ENCODE measurements around the gene TCERG1L. TPM values are rescaled to one million over a fixed set of nuclear protein-coding genes. Genes with fewer than 3 reads are reported as not detected.

Gene TCERG1L
- total RNA-seq, 1 experiment from 2014 or later: not detected

DNA sequence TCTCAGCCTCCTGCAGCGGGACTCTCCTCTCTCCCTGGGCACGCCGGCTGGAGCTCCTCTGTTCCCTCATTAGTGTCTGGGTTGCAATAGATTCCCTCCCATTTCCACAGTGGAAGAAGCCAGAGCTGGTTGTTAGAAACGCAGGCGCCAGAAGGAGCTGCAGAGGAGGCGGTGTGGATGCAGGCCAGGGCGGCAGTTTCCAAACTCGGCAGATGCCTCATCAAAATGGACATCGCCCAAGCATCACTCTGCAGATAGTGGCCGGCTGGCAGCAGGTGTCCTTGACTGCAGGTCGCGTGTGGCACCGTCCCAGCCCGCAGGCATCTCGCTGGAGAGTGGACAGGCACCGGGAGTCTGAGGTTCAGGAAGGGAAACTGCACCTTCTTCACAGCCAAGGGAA lies 201.8 kb downstream of the TCERG1L start:
- CTCF ChIA-PET: no interaction called here
- Histone ChIP-seq H3K27ac (ENCODE audit: low read length) (no peak overlapping the region), H3K4me1 (ENCODE audit: control insufficient read depth, insufficient read depth, low read length) (no peaks in the 10 kb centered on the region), H3K4me3 (ENCODE audit: low read depth in 2 of 2, low read length in 2 of 2) (no peak overlapping the region), H3K36me3 (ENCODE audit: control insufficient read depth, insufficient read depth, low read length) (no peaks in the 10 kb centered on the region), H3K9me3 (ENCODE audit: control insufficient read depth, insufficient read depth, low read depth, low read length) (no peaks in the 10 kb centered on the region), H3K27me3 (ENCODE audit: control insufficient read depth, insufficient read depth, low read length) (no peaks in the 10 kb centered on the region)
- no peak for TF ChIP-seq POLR2AphosphoS5 (IDR thresholded peaks at IDR 0.05; ENCODE audit: low read depth, low read length)
- in situ Hi-C loops (cut with HindIII; ENCODE audit: low pct_unique_long_range_greater_than_20kb, low sequenced_read_pairs): no loop called here
- POLR2A ChIA-PET: no interaction called here
- no peak for DNase-seq (ENCODE audit: low read depth, low spot score)
- no peak; the same call in 1 of the 2 replicates for ATAC-seq
- intact Hi-C loops (cut with micrococcal nuclease; ENCODE audit: unreplicated experiment): no loop called here
- no TSS peak for BruUV-seq (replicated peaks)

DNA sequence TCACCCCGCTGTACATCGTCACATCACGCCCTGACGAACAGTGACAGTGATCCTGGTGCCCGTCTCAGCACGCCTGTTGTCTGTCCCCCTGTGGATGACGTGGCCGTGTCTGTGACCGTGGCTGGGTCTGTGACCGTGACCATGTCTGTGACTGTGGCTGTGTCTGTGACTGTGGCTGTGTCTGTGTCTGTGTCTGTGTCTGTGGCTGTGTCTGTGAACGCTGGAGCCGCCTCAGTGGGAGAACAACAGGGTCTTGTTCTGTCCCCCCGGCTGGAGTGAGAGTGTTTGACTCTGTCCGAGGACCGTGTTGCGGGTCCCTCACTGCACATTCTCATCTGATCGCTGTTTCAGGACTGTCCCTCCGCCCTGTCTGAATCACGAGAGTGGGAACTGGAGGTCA lies 202.2 kb downstream of the TCERG1L start:
- in situ Hi-C loops (cut with HindIII; ENCODE audit: low pct_unique_long_range_greater_than_20kb, low sequenced_read_pairs): no loop called here
- no TSS peak for BruUV-seq (replicated peaks)
- ChIA-PET POLR2A (no interaction called here), CTCF (no interaction called here)
- TF ChIP-seq REST (IDR thresholded peaks at IDR 0.05; ENCODE audit: insufficient read depth in 1 of 2, low read depth in 2 of 2, low read length in 1 of 2) (no peak), POLR2AphosphoS5 (IDR thresholded peaks at IDR 0.05; ENCODE audit: low read depth, low read length) (no peak), SIN3A (IDR thresholded peaks at IDR 0.05; ENCODE audit: borderline replicate concordance, insufficient read depth, low read depth, low read length) (no peak), TCF7L2 (IDR thresholded peaks at IDR 0.05; ENCODE audit: low read depth, low read length) (no peak)
- TF ChIP-seq, protein P1, sequence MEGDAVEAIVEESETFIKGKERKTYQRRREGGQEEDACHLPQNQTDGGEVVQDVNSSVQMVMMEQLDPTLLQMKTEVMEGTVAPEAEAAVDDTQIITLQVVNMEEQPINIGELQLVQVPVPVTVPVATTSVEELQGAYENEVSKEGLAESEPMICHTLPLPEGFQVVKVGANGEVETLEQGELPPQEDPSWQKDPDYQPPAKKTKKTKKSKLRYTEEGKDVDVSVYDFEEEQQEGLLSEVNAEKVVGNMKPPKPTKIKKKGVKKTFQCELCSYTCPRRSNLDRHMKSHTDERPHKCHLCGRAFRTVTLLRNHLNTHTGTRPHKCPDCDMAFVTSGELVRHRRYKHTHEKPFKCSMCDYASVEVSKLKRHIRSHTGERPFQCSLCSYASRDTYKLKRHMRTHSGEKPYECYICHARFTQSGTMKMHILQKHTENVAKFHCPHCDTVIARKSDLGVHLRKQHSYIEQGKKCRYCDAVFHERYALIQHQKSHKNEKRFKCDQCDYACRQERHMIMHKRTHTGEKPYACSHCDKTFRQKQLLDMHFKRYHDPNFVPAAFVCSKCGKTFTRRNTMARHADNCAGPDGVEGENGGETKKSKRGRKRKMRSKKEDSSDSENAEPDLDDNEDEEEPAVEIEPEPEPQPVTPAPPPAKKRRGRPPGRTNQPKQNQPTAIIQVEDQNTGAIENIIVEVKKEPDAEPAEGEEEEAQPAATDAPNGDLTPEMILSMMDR (IDR thresholded peaks at IDR 0.05): no peak
- Histone ChIP-seq H3K9me3 (ENCODE audit: control insufficient read depth, insufficient read depth, low read depth, low read length) (no peaks in the 10 kb centered on the region), H3K4me3 (ENCODE audit: low read depth in 2 of 2, low read length in 2 of 2) (no peak overlapping the region), H3K36me3 (ENCODE audit: control insufficient read depth, insufficient read depth, low read length) (no peaks in the 10 kb centered on the region), H3K4me1 (ENCODE audit: control insufficient read depth, insufficient read depth, low read length) (no peaks in the 10 kb centered on the region), H3K27me3 (ENCODE audit: control insufficient read depth, insufficient read depth, low read length) (no peaks in the 10 kb centered on the region), H3K27ac (ENCODE audit: low read length) (no peak overlapping the region)
- DNase-seq (ENCODE audit: low read depth, low spot score) (no peak), ATAC-seq (no peak)
- intact Hi-C loops (cut with micrococcal nuclease; ENCODE audit: unreplicated experiment): no loop called here

DNA sequence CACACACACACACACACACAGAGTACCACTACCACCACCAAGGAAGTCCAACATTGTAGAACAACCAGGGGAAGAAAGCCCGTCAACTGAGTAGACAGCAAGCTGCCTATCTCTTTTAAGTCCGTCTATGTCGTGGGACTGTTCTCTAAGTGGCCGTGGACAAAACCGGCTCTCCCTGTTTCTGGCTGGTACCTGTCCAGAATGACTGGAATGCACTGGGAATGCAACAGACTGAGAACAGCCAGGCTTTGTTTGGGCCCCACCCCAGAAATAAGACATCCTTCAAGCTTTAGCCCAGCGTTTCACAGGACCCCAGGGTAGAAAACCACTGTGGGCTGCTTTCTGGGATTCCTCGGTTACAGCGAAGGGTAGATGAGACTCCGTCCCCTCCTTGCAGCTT lies 203.6 kb downstream of the TCERG1L start:
- in situ Hi-C loops (cut with HindIII; ENCODE audit: low pct_unique_long_range_greater_than_20kb, low sequenced_read_pairs): no loop called here
- CTCF ChIA-PET: no interaction called here
- TF ChIP-seq, protein P1 (IDR thresholded peaks at IDR 0.05): no peak
- TF ChIP-seq REST (IDR thresholded peaks at IDR 0.05; ENCODE audit: insufficient read depth in 1 of 2, low read depth in 2 of 2, low read length in 1 of 2): no peak
- no peak for TF ChIP-seq SIN3A (IDR thresholded peaks at IDR 0.05; ENCODE audit: borderline replicate concordance, insufficient read depth, low read depth, low read length)
- TF ChIP-seq TCF7L2 (IDR thresholded peaks at IDR 0.05; ENCODE audit: low read depth, low read length): no peak
- TF ChIP-seq POLR2AphosphoS5 (IDR thresholded peaks at IDR 0.05; ENCODE audit: low read depth, low read length): no peak
- Histone ChIP-seq H3K4me1 (ENCODE audit: control insufficient read depth, insufficient read depth, low read length) (no peaks in the 10 kb centered on the region), H3K4me3 (ENCODE audit: low read depth in 2 of 2, low read length in 2 of 2) (no peak overlapping the region), H3K36me3 (ENCODE audit: control insufficient read depth, insufficient read depth, low read length) (no peaks in the 10 kb centered on the region), H3K27ac (ENCODE audit: low read length) (no peak overlapping the region), H3K27me3 (ENCODE audit: control insufficient read depth, insufficient read depth, low read length) (no peaks in the 10 kb centered on the region), H3K9me3 (ENCODE audit: control insufficient read depth, insufficient read depth, low read depth, low read length) (no peaks in the 10 kb centered on the region)
- ATAC-seq: no peak
- DNase-seq (ENCODE audit: low read depth, low spot score): no peak
- no TSS peak for BruUV-seq (replicated peaks)
- POLR2A ChIA-PET: no interaction called here
- intact Hi-C loops (cut with micrococcal nuclease; ENCODE audit: unreplicated experiment): no loop called here

Measured in Panc1 (cell line).